ENCODE data around the gene CHRNA1.

Gene CHRNA1

GRCh38 chr2:174781298-174781697 is 17.0 kb upstream of the CHRNA1 start:
- DNase-seq, result no peak

GRCh38 chr2:174780856-174781255 is 16.6 kb upstream of the CHRNA1 start:
- DNase-seq, result no peak

- no peak for DNase-seq
Observed at GRCh38 chr2:174780191-174780840, 16.0 kb upstream of the CHRNA1 start.

GRCh38 chr2:174779361-174779928 is 15.2 kb upstream of the CHRNA1 start:
- no peak for DNase-seq

DNA sequence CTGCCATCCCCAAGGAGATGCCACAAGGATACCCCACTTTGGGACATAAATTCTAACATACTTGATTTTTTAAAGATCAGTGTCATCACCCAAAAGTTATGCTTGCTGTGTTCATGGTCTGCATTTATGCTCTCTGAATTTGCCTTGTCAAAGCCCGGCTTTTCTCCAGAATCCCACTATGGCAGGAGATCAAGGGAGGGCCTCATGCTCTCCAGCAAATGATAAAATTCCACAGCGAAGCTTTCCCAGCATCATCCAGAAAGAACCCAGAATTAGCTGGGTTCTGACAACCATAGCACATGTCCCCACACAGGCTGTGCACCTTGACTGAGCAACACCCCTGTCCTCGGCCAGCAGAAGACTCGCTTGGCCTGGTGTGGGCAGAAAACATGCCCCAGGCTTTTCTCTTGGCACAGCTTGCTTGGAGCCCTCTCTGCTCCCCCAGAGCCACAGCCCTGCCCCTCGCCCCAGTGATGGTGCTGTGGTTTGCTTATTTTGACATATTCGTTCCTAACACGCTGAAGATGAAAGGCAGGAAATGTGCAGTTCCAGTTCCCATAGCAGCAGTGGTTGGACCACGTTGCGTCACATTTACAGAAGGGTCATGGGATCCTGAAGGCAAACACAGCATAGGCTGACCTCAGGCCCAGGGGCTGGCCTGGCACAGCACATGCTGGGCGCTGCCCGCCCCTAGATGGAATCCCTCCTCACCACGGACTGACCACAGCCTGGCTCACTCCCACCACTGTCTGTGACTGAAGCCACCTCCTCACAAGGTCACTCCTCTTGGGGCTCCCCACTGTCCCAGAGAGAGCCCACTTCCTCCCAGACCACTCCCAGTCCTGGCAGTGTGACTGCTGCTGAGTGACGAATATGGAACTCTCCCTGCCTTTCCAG is 14.1 kb upstream of the CHRNA1 start:
- DNase-seq, result peak; percentile 78

- DNase-seq, result no peak
Observed at GRCh38 chr2:174777347-174778084, 13.2 kb upstream of the CHRNA1 start.

DNA sequence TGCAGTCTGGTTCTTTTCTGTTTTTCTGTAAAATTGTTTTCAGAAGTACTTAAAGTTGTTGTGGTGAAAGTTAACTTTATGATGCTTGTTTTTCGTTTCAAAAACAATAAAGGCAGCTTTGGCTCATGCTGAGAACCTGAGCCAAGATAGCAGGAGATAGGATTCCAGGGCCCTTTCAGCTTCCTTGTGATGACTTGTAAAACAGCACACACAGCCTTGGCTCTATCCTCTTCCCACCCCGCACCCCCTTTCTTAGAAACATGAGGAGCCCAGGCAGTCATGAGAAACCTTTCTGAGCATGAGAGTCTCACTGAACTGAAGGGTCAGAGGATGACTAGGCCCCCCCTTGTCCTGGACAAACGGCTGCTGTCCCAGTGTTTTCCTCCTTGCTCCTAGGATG is 12.4 kb upstream of the CHRNA1 start:
- no peak for DNase-seq

DNA sequence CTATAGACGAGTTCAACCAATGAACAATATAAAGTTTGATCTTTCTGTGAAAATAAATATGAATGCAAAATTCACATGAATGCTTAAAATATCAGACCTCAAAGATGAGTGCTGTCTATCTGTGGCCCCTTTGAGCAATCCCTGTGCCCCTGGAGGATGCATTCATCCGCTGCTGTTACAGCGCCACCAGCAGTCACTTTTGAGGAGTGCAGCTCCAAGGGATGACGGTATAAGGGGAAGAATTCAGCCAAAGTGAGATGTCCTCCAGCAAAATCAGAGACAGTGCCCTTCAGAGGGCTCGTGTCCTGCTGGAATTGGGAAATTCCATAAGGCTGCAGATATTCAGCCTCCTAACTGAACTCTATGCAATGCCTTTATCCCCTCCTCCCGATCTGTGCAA is 12.0 kb upstream of the CHRNA1 start:
- DNase-seq, result no peak

DNA sequence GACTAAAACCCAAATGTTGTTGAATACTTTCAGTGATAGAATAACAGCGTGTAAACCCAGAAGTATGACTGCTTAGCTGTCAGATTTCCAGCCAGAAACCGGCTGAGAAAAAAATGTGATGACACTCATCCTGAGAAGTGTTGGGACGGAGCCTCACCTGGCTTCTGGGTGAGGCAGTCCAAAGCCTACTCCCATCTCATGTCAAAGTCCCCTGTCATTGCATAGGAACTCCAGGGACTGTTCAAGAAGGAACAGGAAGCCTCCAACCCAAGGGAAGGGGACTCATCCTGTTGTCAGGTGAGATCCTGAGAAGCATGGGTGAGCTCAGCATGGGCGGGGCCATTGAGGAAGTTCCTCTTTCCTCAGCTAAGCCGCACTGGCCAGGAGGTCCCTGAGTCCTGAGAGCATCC is 11.3 kb upstream of the CHRNA1 start:
- no peak for DNase-seq

- DNase-seq, result no peak
Observed at GRCh38 chr2:174774886-174775285, 10.6 kb upstream of the CHRNA1 start.

DNA sequence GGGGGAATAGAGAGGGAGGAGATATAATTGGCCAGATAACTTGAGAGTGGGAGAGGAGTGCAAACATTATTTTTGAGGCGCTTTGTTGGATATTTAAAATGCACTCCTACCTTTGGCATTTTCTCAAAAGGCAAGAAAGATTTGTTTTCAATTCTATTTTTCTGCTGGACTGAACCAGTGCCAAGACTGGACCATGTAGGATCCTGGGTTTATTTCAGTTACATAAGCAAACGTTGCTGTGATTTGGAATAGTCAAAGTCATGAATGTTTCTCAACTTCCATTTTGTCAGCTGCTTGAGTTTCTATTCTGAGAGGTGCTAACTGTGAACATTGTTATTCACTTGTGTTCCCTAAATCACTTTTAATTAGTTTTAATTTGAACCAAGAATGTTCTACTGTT is 8.9 kb upstream of the CHRNA1 start:
- DNase-seq, result no peak

DNA sequence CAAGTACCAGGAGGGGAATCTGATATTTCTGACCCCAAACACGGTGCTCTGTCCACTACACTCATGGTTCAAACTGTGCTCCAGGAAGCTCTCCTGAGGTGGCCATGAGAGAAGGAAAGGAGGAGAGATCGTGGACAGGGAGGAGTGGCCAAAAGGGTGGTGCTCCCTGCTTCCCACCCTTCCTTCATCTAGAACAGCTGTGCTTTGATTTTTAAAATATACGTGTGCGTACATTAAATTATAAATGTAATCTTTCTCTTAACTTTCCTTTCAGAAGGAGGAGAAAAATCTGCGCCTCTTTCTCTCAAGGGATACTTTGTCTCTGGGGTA is 8.2 kb upstream of the CHRNA1 start:
- DNase-seq, result no peak

GRCh38 chr2:174771631-174772471 is 7.6 kb upstream of the CHRNA1 start:
- peak; percentile 87 for DNase-seq

GRCh38 chr2:174771136-174771535 is 6.9 kb upstream of the CHRNA1 start:
- no peak for DNase-seq

DNA sequence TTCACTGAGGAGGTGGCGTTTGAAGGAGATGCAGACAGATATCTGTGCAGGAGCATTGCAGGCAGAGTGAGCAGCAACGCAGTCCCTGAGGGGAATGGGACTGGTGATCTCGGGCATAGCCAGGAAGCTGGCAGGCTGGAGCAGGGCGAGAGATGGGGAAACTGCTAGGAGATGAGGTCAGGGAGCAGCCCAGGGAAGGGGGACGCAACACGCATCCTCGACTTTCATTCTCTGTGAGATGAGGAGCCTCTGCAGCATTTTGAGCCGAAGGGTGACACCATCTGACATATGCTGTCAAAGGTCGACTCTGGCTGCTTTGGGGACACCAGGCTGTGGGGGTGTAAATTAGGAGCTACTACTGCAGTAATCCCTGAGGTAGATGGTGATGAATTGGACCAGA is 4.3 kb upstream of the CHRNA1 start:
- no peak for DNase-seq

GRCh38 chr2:174766271-174766670 is 2.0 kb upstream of the CHRNA1 start:
- DNase-seq, result no peak

- DNase-seq, result no peak
Observed at GRCh38 chr2:174765576-174765975, 1.3 kb upstream of the CHRNA1 start.

GRCh38 chr2:174763780-174764179 is 492 bp downstream of the CHRNA1 start:
- DNase-seq, result no peak

GRCh38 chr2:174762464-174762863 is 1.8 kb downstream of the CHRNA1 start:
- no peak for DNase-seq

DNA sequence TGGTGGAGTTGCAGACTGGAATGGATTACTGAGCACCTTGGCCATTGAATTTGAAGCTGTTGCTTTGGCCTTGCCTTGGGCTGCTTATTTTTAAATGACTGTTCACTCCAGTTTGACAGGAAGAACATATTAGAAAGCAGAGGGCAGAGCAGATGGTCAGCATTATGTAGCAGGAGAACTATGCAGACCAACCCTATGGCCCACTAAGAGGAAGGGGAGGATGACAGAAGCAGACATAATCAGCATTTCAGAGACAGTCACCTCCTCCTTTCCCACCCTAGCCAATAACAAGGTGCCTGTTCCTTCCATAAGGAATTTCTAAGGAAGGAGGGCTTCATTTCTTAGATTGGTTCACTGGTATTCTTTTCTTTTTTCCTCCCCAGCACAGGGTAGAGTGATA is 2.4 kb downstream of the CHRNA1 start:
- no peak for DNase-seq

DNA sequence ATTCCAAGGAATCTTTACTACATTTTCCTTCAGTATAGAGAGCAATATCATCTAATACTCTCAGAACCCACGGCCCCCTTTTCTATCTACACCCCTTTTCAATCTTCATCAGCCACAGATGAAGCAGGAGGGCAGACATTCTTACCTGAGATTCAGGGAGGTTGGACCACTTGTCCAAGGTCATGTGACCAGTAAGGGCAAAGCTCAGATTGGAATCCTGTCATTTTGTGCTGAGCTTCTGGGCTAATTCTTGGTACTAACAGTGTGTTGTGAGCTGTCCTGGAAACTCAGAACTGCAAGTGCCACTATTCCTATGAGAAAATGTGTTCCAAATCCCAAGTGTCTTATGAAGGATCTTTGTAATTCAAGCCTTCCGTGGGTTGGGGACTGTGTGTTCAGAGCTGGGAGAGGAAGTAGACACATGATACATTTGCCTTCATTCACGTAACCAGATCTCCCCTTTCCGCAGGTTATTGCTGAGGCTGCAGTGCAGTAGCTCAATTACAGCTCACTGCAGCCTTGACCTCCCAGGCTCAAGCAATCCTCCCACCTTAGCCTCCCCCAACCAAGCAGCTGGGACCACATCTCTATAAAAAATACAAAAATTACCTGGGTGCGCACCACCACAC is 3.3 kb downstream of the CHRNA1 start:
- DNase-seq, result no peak

Data from right hindlimb (tissue), 1 donor.